Glutamatergic neuron (in vitro differentiated cells): ENCODE data around the gene EFNB2. TPM values are rescaled to one million over a fixed set of nuclear protein-coding genes. Genes with fewer than 3 reads are reported as not detected.

Source experiments
- DNase-seq: peaks from one replicate; pipeline ENCODE4 v3.0.0; 2022
- H3K27ac Mint-ChIP-seq: one replicate; pipeline ENCODE4 v1.8.0; 2020; ENCODE audit warnings: mild to moderate bottlenecking, mixed read lengths, inconsistent platforms; ENCODE audit not compliant: unreplicated experiment
- H3K27me3 Mint-ChIP-seq: one replicate; pipeline ENCODE4 v1.8.0; 2020; ENCODE audit warnings: mild to moderate bottlenecking, moderate library complexity, mixed read lengths, inconsistent platforms; ENCODE audit not compliant: unreplicated experiment
- H3K36me3 Mint-ChIP-seq: one replicate; pipeline ENCODE4 v1.8.0; 2020; ENCODE audit warnings: mild to moderate bottlenecking, mixed read lengths, inconsistent platforms; ENCODE audit not compliant: unreplicated experiment
- H3K4me1 Mint-ChIP-seq: one replicate; pipeline ENCODE4 v1.8.0; 2020; ENCODE audit warnings: mild to moderate bottlenecking, low read depth, mixed read lengths, inconsistent platforms; ENCODE audit not compliant: unreplicated experiment
- H3K4me3 Mint-ChIP-seq: one replicate; pipeline ENCODE4 v1.8.0; 2020; ENCODE audit warnings: mild to moderate bottlenecking, mixed read lengths, inconsistent platforms; ENCODE audit not compliant: unreplicated experiment
- H3K9me3 Mint-ChIP-seq: one replicate; pipeline ENCODE4 v1.8.0; 2020; ENCODE audit warnings: mild to moderate bottlenecking, moderate library complexity, mixed read lengths, inconsistent platforms; ENCODE audit not compliant: unreplicated experiment
- total RNA-seq: library from RNA; stranded (reverse); fragmentation: NEBNext Ultra II Directional; extraction: Animal tissue kit (Norgen Biotek cat#: 25700); gene quantifications from one replicate; pipeline ENCODE4 v1.2.1, GENCODE V29; 2021; ENCODE audit not compliant: unreplicated experiment
- TF ChIP-seq, protein P1 (sequence below): fragments of 200-600 bp; sonication (generic); IDR thresholded peaks from one replicate; pipeline ENCODE4 v1.5.0; 2021; ENCODE audit not compliant: partially characterized antibody, unreplicated experiment

EFNB2 gene
- total RNA-seq, 1 donor from 2014 or later = 51.1 TPM

DNA sequence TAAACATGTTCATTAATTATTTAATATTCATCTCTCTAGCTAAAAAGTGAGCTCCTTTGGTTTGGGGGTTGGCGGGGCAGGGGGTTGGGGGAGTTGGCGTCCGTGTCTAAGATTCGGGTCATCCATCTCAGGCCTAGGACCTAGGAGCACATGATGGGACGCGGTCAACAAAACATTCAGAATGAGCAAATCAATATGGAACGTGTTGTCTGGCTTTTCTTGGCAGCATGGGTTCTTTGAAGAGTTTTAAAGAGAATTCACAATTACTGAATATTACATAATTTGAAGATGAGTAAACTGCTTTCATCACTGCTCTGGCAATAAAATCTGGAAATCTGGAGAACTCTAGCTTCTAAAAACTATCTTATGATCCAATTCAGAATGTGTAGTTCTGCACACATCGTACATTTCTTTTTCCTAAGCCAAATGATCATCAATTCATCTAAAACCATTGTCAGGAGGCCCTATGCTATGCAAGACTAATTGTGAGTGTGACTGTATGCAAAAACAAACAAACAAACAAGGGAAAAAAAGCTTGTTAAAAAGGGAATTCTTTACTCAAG, 37.9 kb upstream of the EFNB2 start:
- no peak overlapping the region for H3K4me3 Mint-ChIP-seq
- peaks cover 3% of the 10 kb centered on the region for H3K27me3 Mint-ChIP-seq
- TF ChIP-seq, protein P1, sequence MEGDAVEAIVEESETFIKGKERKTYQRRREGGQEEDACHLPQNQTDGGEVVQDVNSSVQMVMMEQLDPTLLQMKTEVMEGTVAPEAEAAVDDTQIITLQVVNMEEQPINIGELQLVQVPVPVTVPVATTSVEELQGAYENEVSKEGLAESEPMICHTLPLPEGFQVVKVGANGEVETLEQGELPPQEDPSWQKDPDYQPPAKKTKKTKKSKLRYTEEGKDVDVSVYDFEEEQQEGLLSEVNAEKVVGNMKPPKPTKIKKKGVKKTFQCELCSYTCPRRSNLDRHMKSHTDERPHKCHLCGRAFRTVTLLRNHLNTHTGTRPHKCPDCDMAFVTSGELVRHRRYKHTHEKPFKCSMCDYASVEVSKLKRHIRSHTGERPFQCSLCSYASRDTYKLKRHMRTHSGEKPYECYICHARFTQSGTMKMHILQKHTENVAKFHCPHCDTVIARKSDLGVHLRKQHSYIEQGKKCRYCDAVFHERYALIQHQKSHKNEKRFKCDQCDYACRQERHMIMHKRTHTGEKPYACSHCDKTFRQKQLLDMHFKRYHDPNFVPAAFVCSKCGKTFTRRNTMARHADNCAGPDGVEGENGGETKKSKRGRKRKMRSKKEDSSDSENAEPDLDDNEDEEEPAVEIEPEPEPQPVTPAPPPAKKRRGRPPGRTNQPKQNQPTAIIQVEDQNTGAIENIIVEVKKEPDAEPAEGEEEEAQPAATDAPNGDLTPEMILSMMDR = no peak
- peaks cover 2% of the 10 kb centered on the region for H3K4me1 Mint-ChIP-seq
- H3K36me3 Mint-ChIP-seq = no peaks in the 10 kb centered on the region
- H3K9me3 Mint-ChIP-seq = peaks cover 2% of the 10 kb centered on the region
- no peak for DNase-seq
- no peak overlapping the region for H3K27ac Mint-ChIP-seq

DNA sequence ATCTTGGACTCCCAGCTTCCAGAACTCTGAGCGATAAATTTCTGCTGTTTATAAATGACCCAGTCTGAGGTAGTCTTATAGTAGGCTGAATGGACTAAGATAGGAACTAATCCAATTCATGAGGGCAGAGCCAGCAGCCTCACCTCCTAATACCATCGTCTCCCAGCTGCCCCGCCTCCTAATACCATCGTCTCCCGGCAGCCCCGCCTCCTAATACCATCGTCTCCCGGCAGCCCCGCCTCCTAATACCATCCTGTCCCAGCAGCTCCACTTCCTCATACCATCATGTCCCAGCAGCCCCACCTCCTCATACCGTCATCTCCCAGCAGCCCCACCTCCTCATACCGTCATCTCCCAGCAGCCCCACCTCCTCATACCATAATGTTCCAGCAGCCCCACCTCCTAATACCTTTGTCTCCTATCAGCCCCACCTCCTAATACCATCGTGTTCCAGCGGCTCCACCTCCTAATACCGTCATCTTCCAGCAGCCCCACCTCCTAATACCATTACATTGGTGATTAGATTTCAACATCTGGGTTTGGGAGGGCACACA, 34.9 kb upstream of the EFNB2 start:
- peak; percentile 65 for DNase-seq
- Mint-ChIP-seq H3K4me3 (peak overlapping the region; percentile 81), H3K4me1 (peaks cover 14% of the 10 kb centered on the region), H3K9me3 (peaks cover 7% of the 10 kb centered on the region), H3K27me3 (peaks cover 1% of the 10 kb centered on the region), H3K27ac (no peak overlapping the region), H3K36me3 (no peaks in the 10 kb centered on the region)
- TF ChIP-seq, protein P1 = no peak

DNA sequence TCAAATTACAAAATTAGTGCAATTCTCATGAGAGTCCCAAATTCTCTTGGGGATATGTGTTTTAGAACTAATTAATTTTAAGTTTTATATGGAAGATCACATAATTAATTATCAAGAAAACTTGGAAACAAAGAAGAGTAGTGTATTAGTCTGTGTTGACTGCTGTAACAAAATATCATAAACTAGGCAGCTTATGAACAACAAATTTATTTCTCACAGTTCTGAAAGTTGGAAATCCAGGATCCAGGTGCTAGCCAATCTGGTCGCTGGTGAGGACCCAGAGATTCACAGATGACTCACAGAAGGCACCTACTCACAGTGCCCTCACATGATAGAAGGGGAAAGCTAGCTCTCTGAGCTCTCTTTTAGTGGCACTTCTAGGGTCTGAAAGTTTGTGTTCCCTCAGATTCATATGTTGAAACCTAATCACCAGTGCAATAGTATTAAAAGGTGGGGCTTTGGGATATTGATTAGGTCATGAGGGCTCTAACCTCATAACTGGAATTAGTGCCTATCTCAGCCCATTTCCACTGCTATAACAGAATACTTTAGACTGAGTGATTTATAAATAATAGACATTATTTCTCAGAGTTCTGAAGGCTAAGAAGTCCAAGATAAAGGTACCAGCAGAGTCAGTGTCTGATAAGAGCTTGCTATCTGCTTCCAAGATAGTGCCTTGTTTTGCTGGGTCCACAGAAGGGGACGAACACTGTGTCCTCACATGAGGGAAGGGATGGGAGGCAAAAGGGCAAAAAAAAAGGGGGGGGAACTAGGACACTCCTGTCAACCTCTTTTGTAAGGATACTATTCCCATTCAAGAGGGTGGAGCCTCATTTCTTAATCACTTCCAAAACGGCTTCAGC, 34.0 kb upstream of the EFNB2 start:
- Mint-ChIP-seq H3K4me3 (no peak overlapping the region), H3K27me3 (peaks cover 1% of the 10 kb centered on the region), H3K36me3 (no peaks in the 10 kb centered on the region), H3K9me3 (peaks cover 7% of the 10 kb centered on the region), H3K4me1 (peaks cover 23% of the 10 kb centered on the region), H3K27ac (no peak overlapping the region)
- no peak for DNase-seq
- TF ChIP-seq, protein P1 = no peak

DNA sequence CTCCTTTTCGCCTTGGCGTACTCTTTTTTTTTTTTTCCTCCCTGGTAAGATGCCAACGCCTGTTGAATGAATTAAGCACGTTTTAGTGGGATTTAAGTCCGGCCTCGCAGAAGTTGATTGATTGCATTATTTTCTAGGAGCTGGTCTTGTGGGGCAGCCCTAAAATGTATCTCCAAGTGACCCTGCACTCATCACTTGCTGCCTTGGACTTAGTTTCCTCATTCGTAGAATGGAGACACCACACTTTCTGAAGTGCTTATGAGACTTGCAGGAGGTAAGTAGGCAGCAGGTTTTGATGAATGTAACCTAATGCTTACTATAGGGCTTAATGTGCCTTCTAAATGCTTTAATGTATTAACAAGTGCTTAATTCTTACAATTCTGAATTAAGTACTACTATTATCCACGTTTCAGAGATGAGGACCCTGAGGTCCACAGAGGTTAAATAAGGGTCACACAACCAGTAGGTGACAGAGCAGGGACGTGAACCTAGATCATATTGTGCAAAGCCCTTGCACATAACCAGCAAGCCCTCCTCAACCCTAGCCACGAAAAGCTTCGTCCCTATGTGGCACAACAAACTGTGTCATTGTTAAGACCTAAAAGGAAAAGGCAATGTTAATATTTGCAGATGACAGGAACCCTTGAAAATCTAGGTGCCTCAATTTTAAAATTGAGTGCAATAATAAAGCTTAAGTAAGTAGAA, 33.0 kb upstream of the EFNB2 start:
- TF ChIP-seq, protein P1 = no peak
- H3K9me3 Mint-ChIP-seq = peaks cover 7% of the 10 kb centered on the region
- no peaks in the 10 kb centered on the region for H3K36me3 Mint-ChIP-seq
- DNase-seq = no peak
- peak overlapping the region; percentile 95 for H3K4me3 Mint-ChIP-seq
- peaks cover 1% of the 10 kb centered on the region for H3K27me3 Mint-ChIP-seq
- peak overlapping the region; percentile 81 for H3K27ac Mint-ChIP-seq
- peaks cover 32% of the 10 kb centered on the region for H3K4me1 Mint-ChIP-seq
